Memory B cell (primary cell): ENCODE data around the gene CIB4.
A peak's percentile ranks its signal among the peaks of the same experiment; 100 is the strongest.

Experiments used
- ATAC-seq: fragments of 150-1000 bp; cut with Tn5 transposase; 2 replicates; pipeline ENCODE4 v1.10.0; 2021; ENCODE audit warnings: low read depth, mild to moderate bottlenecking, moderate library complexity
- DNase-seq, 2 donors: peaks; one replicate each; pipeline ENCODE4 v3.0.0; 2022; ENCODE audit warnings: low spot score in 2 of 2
- H3K27ac Mint-ChIP-seq: one replicate; pipeline ENCODE4 v1.8.0; 2022; ENCODE audit warnings: mild to moderate bottlenecking, moderate library complexity, mixed read lengths
- H3K27me3 Mint-ChIP-seq: one replicate; pipeline ENCODE4 v1.8.0; 2022; ENCODE audit warnings: mixed read lengths
- H3K36me3 Mint-ChIP-seq: one replicate; pipeline ENCODE4 v1.8.0; 2022; ENCODE audit warnings: mild to moderate bottlenecking, mixed read lengths
- H3K4me1 Mint-ChIP-seq: one replicate; pipeline ENCODE4 v1.8.0; 2022; ENCODE audit warnings: mixed read lengths
- H3K4me3 Mint-ChIP-seq: one replicate; pipeline ENCODE4 v1.8.0; 2022; ENCODE audit warnings: mild to moderate bottlenecking, moderate library complexity, mixed read lengths
- H3K9me3 Mint-ChIP-seq: one replicate; pipeline ENCODE4 v1.8.0; 2022; ENCODE audit warnings: mixed read lengths

CIB4 gene

GRCh38 chr2:26578581-26578980 lies 62.6 kb downstream of the CIB4 start:
- no peak overlapping the region for H3K4me3 Mint-ChIP-seq
- H3K4me1 Mint-ChIP-seq: no peaks in the 10 kb centered on the region
- H3K9me3 Mint-ChIP-seq: no peaks in the 10 kb centered on the region
- H3K27ac Mint-ChIP-seq: no peak overlapping the region
- ATAC-seq (no peak), DNase-seq (no peak)
- no peaks in the 10 kb centered on the region for H3K36me3 Mint-ChIP-seq
- peaks cover 25% of the 10 kb centered on the region for H3K27me3 Mint-ChIP-seq

- no peak overlapping the region for H3K27ac Mint-ChIP-seq
- no peaks in the 10 kb centered on the region for H3K9me3 Mint-ChIP-seq
- no peaks in the 10 kb centered on the region for H3K4me1 Mint-ChIP-seq
- H3K36me3 Mint-ChIP-seq: no peaks in the 10 kb centered on the region
- ATAC-seq (no peak), DNase-seq (no peak)
- H3K4me3 Mint-ChIP-seq: no peak overlapping the region
- H3K27me3 Mint-ChIP-seq: peaks cover 27% of the 10 kb centered on the region
These were observed 63.1 kb downstream of the CIB4 start for GRCh38 chr2:26578113-26578458.

DNA sequence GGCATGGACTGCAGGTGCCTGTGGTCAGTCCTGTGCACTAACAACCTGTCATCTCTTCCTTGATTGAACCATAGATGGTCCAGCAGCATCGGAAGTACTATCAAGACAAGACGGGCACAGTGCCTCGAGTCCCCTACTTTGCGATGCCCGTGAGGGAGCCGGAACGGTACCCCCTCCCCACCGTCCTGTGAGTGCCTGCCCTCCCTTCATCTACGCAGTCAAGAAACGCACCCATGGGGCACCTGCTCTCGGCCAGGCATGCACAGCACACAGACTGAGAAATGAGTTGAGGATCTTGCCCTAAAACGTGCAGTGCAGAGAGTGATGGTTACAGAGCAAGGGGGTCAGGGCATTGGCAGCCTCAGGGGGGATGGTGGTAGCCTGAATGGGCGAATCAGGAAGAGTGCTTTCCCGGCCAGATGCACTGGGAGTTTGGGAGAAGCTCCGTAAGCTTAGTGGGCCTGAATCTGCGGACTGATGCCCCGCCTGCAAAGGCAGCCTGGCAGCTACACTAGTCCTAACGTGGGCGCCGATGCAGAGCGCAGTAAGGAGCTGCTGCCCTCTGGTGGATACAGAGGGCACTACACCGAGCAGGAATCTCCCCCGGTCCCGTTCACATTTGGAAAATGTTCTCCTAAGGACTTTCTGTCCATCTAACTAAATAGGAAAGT lies 63.6 kb downstream of the CIB4 start:
- Mint-ChIP-seq H3K27me3 (peaks cover 28% of the 10 kb centered on the region), H3K36me3 (no peaks in the 10 kb centered on the region), H3K4me3 (no peak overlapping the region), H3K9me3 (no peaks in the 10 kb centered on the region), H3K4me1 (no peaks in the 10 kb centered on the region), H3K27ac (no peak overlapping the region)
- peak; percentile 65 for ATAC-seq
- DNase-seq: peak; percentile 39 to 66

GRCh38 chr2:26576565-26577441 lies 64.4 kb downstream of the CIB4 start:
- Mint-ChIP-seq H3K36me3 (no peaks in the 10 kb centered on the region), H3K4me3 (no peak overlapping the region), H3K4me1 (no peaks in the 10 kb centered on the region), H3K27ac (no peak overlapping the region), H3K27me3 (peaks cover 28% of the 10 kb centered on the region), H3K9me3 (no peaks in the 10 kb centered on the region)
- ATAC-seq (no peak), DNase-seq (no peak)

DNA sequence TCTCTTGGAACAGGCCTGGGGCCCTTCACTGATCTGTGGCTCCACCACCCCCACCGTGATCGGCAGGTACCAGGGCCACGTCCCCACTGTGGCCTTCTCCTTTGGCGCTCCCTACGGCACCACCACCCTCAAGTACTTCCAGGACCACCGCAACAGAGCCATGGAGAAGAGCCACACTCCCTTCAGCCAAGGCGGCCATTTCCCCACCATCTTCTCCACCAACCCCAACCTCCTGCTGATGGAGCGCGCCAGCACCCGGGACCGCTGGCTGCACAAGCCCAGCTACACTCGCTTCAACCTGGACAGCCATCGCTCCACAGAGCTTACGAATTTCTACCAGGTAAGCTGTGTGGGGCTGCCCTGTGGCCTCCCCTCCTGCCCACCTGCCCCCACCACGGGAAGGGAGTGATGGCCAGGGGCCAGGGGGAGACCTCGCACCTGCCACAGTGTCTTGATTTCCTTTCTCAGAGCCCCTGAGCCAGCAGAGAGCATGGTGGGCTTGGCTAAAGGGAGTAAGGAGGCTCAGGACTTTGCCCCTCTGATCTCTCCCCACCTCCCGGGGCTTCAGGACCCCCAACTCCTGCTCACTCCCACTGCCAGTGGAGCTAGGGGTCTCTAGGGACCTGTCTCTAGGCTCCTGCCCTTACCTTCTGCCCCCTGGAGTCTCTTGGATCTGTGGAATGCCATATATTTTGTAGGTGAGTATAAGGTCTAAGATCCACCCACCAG lies 65.2 kb downstream of the CIB4 start:
- Mint-ChIP-seq H3K36me3 (no peaks in the 10 kb centered on the region), H3K4me1 (no peaks in the 10 kb centered on the region), H3K27me3 (peaks cover 24% of the 10 kb centered on the region), H3K9me3 (no peaks in the 10 kb centered on the region), H3K27ac (no peak overlapping the region), H3K4me3 (no peak overlapping the region)
- DNase-seq: no peak
- ATAC-seq: no peak

DNA sequence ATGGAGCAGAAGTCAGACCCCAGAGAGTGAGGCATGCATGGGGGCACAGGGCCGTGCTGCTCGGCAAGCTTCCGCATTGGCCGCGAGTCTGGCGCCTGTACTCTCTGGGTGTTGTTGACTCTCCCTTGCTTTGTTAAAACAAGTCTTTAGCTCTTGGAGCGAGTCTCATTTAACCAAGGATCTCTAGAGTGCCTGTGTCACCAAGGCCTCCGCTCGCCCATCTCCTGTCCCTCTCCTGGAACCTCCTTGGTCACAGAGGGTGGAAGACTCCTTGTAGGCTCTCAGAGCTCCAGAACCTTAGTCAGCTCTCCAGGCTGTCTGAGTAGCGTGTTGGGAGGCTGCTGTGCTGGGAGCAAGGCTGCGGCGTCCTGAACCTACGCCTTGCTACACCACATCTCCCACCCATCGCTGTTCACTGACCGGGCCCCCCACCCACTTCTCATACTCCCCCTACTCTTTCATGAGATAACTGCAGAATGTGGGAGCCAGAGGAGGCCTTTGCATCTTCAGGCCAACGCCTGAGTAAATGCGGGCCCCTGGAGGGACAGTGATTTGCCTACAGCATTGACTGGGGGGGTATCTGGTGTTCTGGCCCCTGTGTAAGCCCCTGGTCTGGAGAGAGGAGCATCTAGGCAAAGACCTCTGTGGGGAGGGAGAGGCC lies 66.1 kb downstream of the CIB4 start:
- Mint-ChIP-seq H3K27me3 (peaks cover 31% of the 10 kb centered on the region), H3K4me3 (no peak overlapping the region), H3K27ac (no peak overlapping the region), H3K4me1 (no peaks in the 10 kb centered on the region), H3K9me3 (no peaks in the 10 kb centered on the region), H3K36me3 (no peaks in the 10 kb centered on the region)
- ATAC-seq (no peak), DNase-seq (no peak)

- Mint-ChIP-seq H3K9me3 (no peaks in the 10 kb centered on the region), H3K27ac (no peak overlapping the region), H3K4me1 (no peaks in the 10 kb centered on the region), H3K4me3 (no peak overlapping the region), H3K27me3 (peaks cover 29% of the 10 kb centered on the region), H3K36me3 (peaks cover 1% of the 10 kb centered on the region)
- DNase-seq (no peak), ATAC-seq (no peak)
These were observed 66.9 kb downstream of the CIB4 start for GRCh38 chr2:26574066-26574899.

DNA sequence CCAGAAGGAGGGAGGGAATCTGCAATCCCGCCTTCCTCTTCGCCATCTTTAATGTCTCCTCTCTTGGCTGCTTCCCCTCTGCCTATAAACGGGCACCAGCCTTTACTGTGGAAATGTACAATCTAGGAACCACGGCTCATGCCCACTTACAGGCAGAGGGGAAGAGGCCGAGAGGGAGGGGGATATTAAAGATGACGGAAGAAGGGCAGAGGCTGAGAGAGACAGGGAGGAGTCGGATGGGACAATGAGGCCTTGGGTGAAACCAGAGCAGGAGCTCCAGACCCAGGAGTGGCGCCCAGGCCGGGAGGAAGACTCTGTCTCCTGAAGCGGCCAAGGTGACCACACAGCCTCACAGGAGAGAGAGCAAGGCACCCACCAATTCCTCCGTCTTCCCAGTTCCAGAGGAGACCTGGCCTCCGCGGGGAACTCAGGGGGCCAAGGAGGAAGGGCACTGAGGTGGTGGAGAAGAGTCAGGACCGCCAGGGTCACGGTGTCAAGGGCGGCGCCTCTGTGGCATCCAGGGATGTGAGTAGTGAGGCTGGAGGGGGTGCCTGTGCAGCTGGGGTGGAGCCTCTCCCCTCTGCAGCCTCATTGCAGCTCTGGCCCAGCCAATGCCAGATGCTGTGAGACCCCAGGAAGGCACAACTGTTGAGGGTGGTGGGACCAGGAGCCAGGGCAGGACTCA lies 67.8 kb downstream of the CIB4 start:
- H3K4me1 Mint-ChIP-seq: no peaks in the 10 kb centered on the region
- H3K27me3 Mint-ChIP-seq: peaks cover 26% of the 10 kb centered on the region
- no peak overlapping the region for H3K27ac Mint-ChIP-seq
- ATAC-seq (no peak), DNase-seq (no peak)
- peaks cover 1% of the 10 kb centered on the region for H3K36me3 Mint-ChIP-seq
- H3K9me3 Mint-ChIP-seq: no peaks in the 10 kb centered on the region
- no peak overlapping the region for H3K4me3 Mint-ChIP-seq

GRCh38 chr2:26572591-26572990 lies 68.6 kb downstream of the CIB4 start:
- no peak for ATAC-seq
- DNase-seq: no peak
- no peak overlapping the region for H3K27ac Mint-ChIP-seq
- H3K9me3 Mint-ChIP-seq: no peaks in the 10 kb centered on the region
- no peak overlapping the region for H3K4me3 Mint-ChIP-seq
- peaks cover 26% of the 10 kb centered on the region for H3K27me3 Mint-ChIP-seq
- peaks cover 1% of the 10 kb centered on the region for H3K36me3 Mint-ChIP-seq
- no peaks in the 10 kb centered on the region for H3K4me1 Mint-ChIP-seq

DNA sequence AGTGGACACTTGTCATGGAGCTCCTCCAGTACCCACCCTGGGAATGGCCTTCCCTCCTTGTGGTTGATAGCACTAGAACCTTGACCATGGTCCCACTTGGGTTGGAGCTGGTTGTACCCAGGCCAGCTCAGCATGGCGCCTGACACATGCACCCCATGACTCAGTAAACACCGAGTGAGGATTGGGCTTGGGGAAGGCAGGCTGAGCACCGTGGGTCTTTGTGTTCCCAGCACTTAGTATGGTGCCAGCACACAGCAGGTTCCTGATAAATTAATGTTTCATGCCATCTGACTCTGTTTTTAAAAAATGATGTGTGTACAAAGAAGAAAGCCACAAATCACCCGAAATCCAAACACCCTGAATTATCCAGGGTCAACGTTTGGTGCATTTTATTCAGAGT lies 69.8 kb downstream of the CIB4 start:
- DNase-seq: no peak
- Mint-ChIP-seq H3K36me3 (peaks cover 1% of the 10 kb centered on the region), H3K27me3 (peaks cover 22% of the 10 kb centered on the region), H3K4me3 (no peak overlapping the region), H3K9me3 (no peaks in the 10 kb centered on the region), H3K4me1 (no peaks in the 10 kb centered on the region), H3K27ac (no peak overlapping the region)
- no peak for ATAC-seq

DNA sequence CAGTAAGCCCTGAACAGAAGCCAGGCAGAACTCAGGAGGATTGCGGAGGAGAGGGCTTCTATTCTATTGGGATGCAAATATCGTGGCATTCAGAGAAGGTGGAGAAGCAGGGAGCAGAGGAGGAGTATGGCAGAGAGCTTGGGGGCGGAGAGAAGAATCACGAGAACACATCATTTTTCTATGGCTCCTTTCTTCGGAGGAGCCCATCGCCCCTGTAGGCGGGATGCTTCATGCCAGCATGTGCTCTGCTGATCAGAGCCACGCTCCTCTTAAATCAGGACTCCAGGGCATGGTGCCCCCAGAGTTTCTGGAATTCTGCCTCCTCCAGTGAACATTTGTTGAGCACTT lies 71.1 kb downstream of the CIB4 start:
- Mint-ChIP-seq H3K27ac (no peak overlapping the region), H3K9me3 (no peaks in the 10 kb centered on the region), H3K4me3 (no peak overlapping the region), H3K36me3 (peaks cover 1% of the 10 kb centered on the region), H3K27me3 (peaks cover 26% of the 10 kb centered on the region), H3K4me1 (no peaks in the 10 kb centered on the region)
- DNase-seq: no peak
- ATAC-seq: no peak

DNA sequence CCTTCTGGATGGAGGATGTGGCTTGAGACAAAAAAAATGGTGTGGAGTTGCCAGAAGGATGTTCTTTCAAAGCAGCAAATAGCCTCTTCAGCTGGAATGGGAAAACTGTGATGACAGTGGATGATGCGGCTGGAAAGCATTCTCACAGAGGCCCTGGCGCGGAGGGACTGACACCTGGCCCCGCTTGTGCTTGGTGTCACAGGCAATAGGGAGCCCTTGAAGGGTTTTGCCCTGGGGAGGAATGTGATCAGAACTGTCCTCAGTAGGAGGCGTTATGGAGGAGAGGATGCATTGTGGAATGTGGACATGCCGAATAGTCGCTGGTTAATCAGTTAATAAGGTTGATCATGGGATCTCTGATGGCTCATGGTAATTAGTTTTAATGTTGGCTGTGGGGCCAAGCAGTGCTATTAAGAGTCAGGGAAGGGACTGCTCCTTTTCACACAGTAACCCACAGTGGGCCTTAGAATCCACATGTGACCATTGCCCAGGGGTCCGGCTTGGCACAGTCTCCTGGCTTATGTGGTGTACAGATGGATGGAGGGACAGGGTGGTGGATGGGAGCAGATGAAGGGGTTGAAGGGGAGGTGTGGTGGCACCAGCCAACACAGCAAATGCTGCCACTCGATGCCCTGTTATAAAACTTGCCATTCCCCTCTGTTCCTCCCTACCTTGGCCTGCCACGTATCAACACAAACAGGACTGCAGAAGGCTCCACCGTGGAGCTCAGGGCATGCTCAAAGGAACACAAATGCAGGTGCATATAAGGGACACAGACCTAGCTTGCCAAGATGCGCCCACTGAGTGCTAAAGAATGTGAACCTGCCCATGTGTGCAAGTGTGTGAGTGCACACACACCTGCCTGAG lies 71.7 kb downstream of the CIB4 start:
- Mint-ChIP-seq H3K4me3 (no peak overlapping the region), H3K27ac (no peak overlapping the region), H3K36me3 (peaks cover 1% of the 10 kb centered on the region), H3K9me3 (no peaks in the 10 kb centered on the region), H3K27me3 (peaks cover 25% of the 10 kb centered on the region), H3K4me1 (no peaks in the 10 kb centered on the region)
- DNase-seq (no peak), ATAC-seq (no peak)
